Gastroesophageal sphincter (tissue), 3 donors: Measurements from ENCODE around the gene ARRDC3.

ENCODE experiments used
- CTCF ChIP-seq, 4 experiments: fragments of 200-600 bp in 2 of 4; fragments of 450-650 bp in 2 of 4; sonication (generic) in 1 of 4; IDR thresholded peaks; one replicate each; pipeline ENCODE4 v1.5.1; 2017 to 2019; ENCODE audit warnings: antibody characterized with exemption in 4 of 4, mild to moderate bottlenecking in 2 of 4, moderate library complexity in 2 of 4
- POLR2A ChIP-seq, 2 donors: fragments of 450-650 bp; IDR thresholded peaks; one replicate each; pipeline ENCODE4 v1.6.1; 2017; ENCODE audit warnings: antibody characterized with exemption in 2 of 2, mild to moderate bottlenecking in 2 of 2, moderate library complexity in 1 of 2
- POLR2AphosphoS5 ChIP-seq: sonication (generic); formaldehyde crosslinking; IDR thresholded peaks from one replicate; pipeline ENCODE4 v1.6.1; 2017; ENCODE audit warnings: antibody characterized with exemption

- TF ChIP-seq CTCF (IDR thresholded peaks at IDR 0.05) (no peak), POLR2A (IDR thresholded peaks at IDR 0.05) (no peak), POLR2AphosphoS5 (no peak)
These were observed 35.0 kb upstream of the ARRDC3 start for GRCh38 chr5:91418158-91418557.
